Right lobe of liver (tissue), 4 donors: Measurements from ENCODE around the gene ZFPM1.

Experiments used
- CTCF ChIP-seq, 4 donors: fragments of 200-600 bp in 3 of 4; fragments of 450-650 bp in 1 of 4; IDR thresholded peaks; one replicate each; pipeline versions ENCODE4 v1.5.1 to v1.8.0; 2016 to 2022; ENCODE audit warnings: antibody characterized with exemption in 4 of 4, mild to moderate bottlenecking in 2 of 4
- POLR2A ChIP-seq: fragments of 450-650 bp; IDR thresholded peaks from one replicate; pipeline ENCODE4 v1.6.1; 2017; ENCODE audit warnings: antibody characterized with exemption, mild to moderate bottlenecking
- donor health status: DM: no; HTN: no; CAD: no.
- donor health status: DM: no; HTN: no; CAD: no.
- donor health status: DM: no; HTN: yes; CAD: no.

- TF ChIP-seq POLR2A (no peak), CTCF (IDR thresholded peaks at IDR 0.05) (peak; percentile 51 to 61 (median 58))
Measured at GRCh38 chr16:88561485-88562359, 108.6 kb downstream of the ZFPM1 start.
